SIG-M5 treated with dmso at 0.1 percent for 504 hours (cell line): ENCODE measurements around the gene MAP4.
"Not testable (repeated sequence)": the region's sequence is repeated elsewhere in the genome, so short reads cannot be mapped to it uniquely, and the experiment has no call there.

Experiments
- DNase-seq: peaks from one replicate; lab custom pipeline; 2025; ENCODE audit not compliant: unreplicated experiment; lab: John Stamatoyannopoulos, UW

MAP4 gene

GRCh38 chr3:48016301-48016973, at the start of gene MAP4:
TSS of gene MAP4 (minus strand) at chr3:48016416. CDS start at chr3:47998860, 17,556 bp downstream.
- no peak for DNase-seq

- no peak for DNase-seq
Measured at GRCh38 chr3:48065035-48065434, 48.8 kb upstream of the MAP4 start.

- no peak for DNase-seq
Measured at GRCh38 chr3:48064292-48064829, 48.1 kb upstream of the MAP4 start.

GRCh38 chr3:48061586-48061985, 45.4 kb upstream of the MAP4 start:
- not testable (repeated sequence) for DNase-seq

- no peak for DNase-seq
Measured at GRCh38 chr3:48058091-48058490, 41.9 kb upstream of the MAP4 start.

- DNase-seq = no peak
Measured at GRCh38 chr3:48057521-48057920, 41.3 kb upstream of the MAP4 start.

- no peak for DNase-seq
Measured at GRCh38 chr3:48047841-48048464, 31.7 kb upstream of the MAP4 start.

- DNase-seq = no peak
Measured at GRCh38 chr3:48042071-48042760, 26.0 kb upstream of the MAP4 start.

GRCh38 chr3:48039487-48040190, 23.4 kb upstream of the MAP4 start:
- peak; percentile 25 for DNase-seq

GRCh38 chr3:48038971-48039481, 22.8 kb upstream of the MAP4 start:
- no peak for DNase-seq

GRCh38 chr3:48034000-48034516, 17.8 kb upstream of the MAP4 start:
- no peak for DNase-seq

GRCh38 chr3:48030188-48030587, 14.0 kb upstream of the MAP4 start:
- DNase-seq = no peak

- no peak for DNase-seq
Measured at GRCh38 chr3:48026951-48027908, 11.0 kb upstream of the MAP4 start.

- DNase-seq = no peak
Measured at GRCh38 chr3:48026098-48026497, 9.9 kb upstream of the MAP4 start.

- no peak for DNase-seq
Measured at GRCh38 chr3:48024401-48024800, 8.2 kb upstream of the MAP4 start.

GRCh38 chr3:48023377-48023776, 7.2 kb upstream of the MAP4 start:
- no peak for DNase-seq

- DNase-seq = no peak
Measured at GRCh38 chr3:48022178-48022577, 6.0 kb upstream of the MAP4 start.

- DNase-seq = no peak
Measured at GRCh38 chr3:48018841-48019240, 2.6 kb upstream of the MAP4 start.

- DNase-seq = no peak
Measured at GRCh38 chr3:48015431-48016180, 610 bp downstream of the MAP4 start.
